ENCODE data around the gene SCAI. TPM values are rescaled to one million over a fixed set of nuclear protein-coding genes. Genes with fewer than 3 reads are reported as not detected.

SCAI gene
- total RNA-seq, 1 experiment from 2014 or later = 4.1 TPM

GRCh38 chr9:125156551-125156950 is 13.2 kb upstream of the SCAI start:
- no peak for DNase-seq (ENCODE audit: low read depth, low spot score)
- in situ Hi-C loops (cut with HindIII; ENCODE audit: low pct_unique_long_range_greater_than_20kb, low sequenced_read_pairs) = no loop called here

- in situ Hi-C loops (cut with HindIII; ENCODE audit: low pct_unique_long_range_greater_than_20kb, low sequenced_read_pairs) = no loop called here
- DNase-seq (ENCODE audit: low read depth, low spot score) = no peak
These were observed 10.5 kb upstream of the SCAI start for GRCh38 chr9:125153712-125154367.

GRCh38 chr9:125151730-125152129 is 8.4 kb upstream of the SCAI start:
- no peak for DNase-seq (ENCODE audit: low read depth, low spot score)
- in situ Hi-C loops (cut with HindIII; ENCODE audit: low pct_unique_long_range_greater_than_20kb, low sequenced_read_pairs) = no loop called here

GRCh38 chr9:125150349-125151245 is 7.3 kb upstream of the SCAI start:
- in situ Hi-C loops (cut with HindIII; ENCODE audit: low pct_unique_long_range_greater_than_20kb, low sequenced_read_pairs) = no loop called here

GRCh38 chr9:125147401-125147951 is 4.1 kb upstream of the SCAI start:
- in situ Hi-C loops (cut with HindIII; ENCODE audit: low pct_unique_long_range_greater_than_20kb, low sequenced_read_pairs) = no loop called here
- no peak for DNase-seq (ENCODE audit: low read depth, low spot score)

More at GRCh38 chr9:125150349-125151245, 7.3 kb upstream of the SCAI start:
- DNase-seq (ENCODE audit: low read depth, low spot score) = no peak

- in situ Hi-C loops (cut with HindIII; ENCODE audit: low pct_unique_long_range_greater_than_20kb, low sequenced_read_pairs) = no loop called here
- DNase-seq (ENCODE audit: low read depth, low spot score) = no peak
These were observed 2.9 kb upstream of the SCAI start for GRCh38 chr9:125146247-125146646.

GRCh38 chr9:125145425-125145824 is 2.1 kb upstream of the SCAI start:
- no peak for DNase-seq (ENCODE audit: low read depth, low spot score)
- in situ Hi-C loops (cut with HindIII; ENCODE audit: low pct_unique_long_range_greater_than_20kb, low sequenced_read_pairs) = no loop called here

GRCh38 chr9:125142560-125143376 is 560 bp downstream of the SCAI start:
- no peak for DNase-seq (ENCODE audit: low read depth, low spot score)
- in situ Hi-C loops (cut with HindIII; ENCODE audit: low pct_unique_long_range_greater_than_20kb, low sequenced_read_pairs) = no loop called here

- DNase-seq (ENCODE audit: low read depth, low spot score) = no peak
These were observed 1.6 kb downstream of the SCAI start for GRCh38 chr9:125141751-125142150.

GRCh38 chr9:125141251-125141650 is 2.1 kb downstream of the SCAI start:
- no peak for DNase-seq (ENCODE audit: low read depth, low spot score)
- in situ Hi-C loops (cut with HindIII; ENCODE audit: low pct_unique_long_range_greater_than_20kb, low sequenced_read_pairs) = no loop called here

More at GRCh38 chr9:125141751-125142150, 1.6 kb downstream of the SCAI start:
- in situ Hi-C loops (cut with HindIII; ENCODE audit: low pct_unique_long_range_greater_than_20kb, low sequenced_read_pairs) = no loop called here

- DNase-seq (ENCODE audit: low read depth, low spot score) = no peak
- in situ Hi-C loops (cut with HindIII; ENCODE audit: low pct_unique_long_range_greater_than_20kb, low sequenced_read_pairs) = no loop called here
These were observed 2.8 kb downstream of the SCAI start for GRCh38 chr9:125140576-125140975.

GRCh38 chr9:125137200-125137599 is 6.1 kb downstream of the SCAI start:
- DNase-seq (ENCODE audit: low read depth, low spot score) = no peak
- in situ Hi-C loops (cut with HindIII; ENCODE audit: low pct_unique_long_range_greater_than_20kb, low sequenced_read_pairs) = no loop called here

GRCh38 chr9:125134976-125135375 is 8.4 kb downstream of the SCAI start:
- no peak for DNase-seq (ENCODE audit: low read depth, low spot score)
- in situ Hi-C loops (cut with HindIII; ENCODE audit: low pct_unique_long_range_greater_than_20kb, low sequenced_read_pairs) = no loop called here

GRCh38 chr9:125133403-125134329 is 9.7 kb downstream of the SCAI start:
- in situ Hi-C loops (cut with HindIII; ENCODE audit: low pct_unique_long_range_greater_than_20kb, low sequenced_read_pairs) = no loop called here
- no peak for DNase-seq (ENCODE audit: low read depth, low spot score)

- in situ Hi-C loops (cut with HindIII; ENCODE audit: low pct_unique_long_range_greater_than_20kb, low sequenced_read_pairs) = no loop called here
- no peak for DNase-seq (ENCODE audit: low read depth, low spot score)
These were observed 11.6 kb downstream of the SCAI start for GRCh38 chr9:125131778-125132177.

GRCh38 chr9:125126019-125126746 is 17.1 kb downstream of the SCAI start:
- in situ Hi-C loops (cut with HindIII; ENCODE audit: low pct_unique_long_range_greater_than_20kb, low sequenced_read_pairs) = no loop called here
- peak; percentile 90 for DNase-seq (ENCODE audit: low read depth, low spot score)
